Kidney (tissue), 14 donors: ENCODE measurements around the gene C16orf74. TPM values are rescaled to one million over a fixed set of nuclear protein-coding genes. Genes with fewer than 3 reads are reported as not detected.

Experiments
- DNase-seq, 5 donors: peaks; one replicate each; pipeline ENCODE4 v3.0.0-alpha.2; 2013 to 2020
- FAIRE-seq: peaks from 2 replicates; lab custom pipeline; 2012; peaks lifted over from hg19 to GRCh38; lab: Jason Lieb, UNC
- H3K27ac ChIP-seq, 2 donors: one replicate each; pipeline ENCODE4 v1.7.0; 2013; ENCODE audit warnings: low read depth in 2 of 2, low read length in 2 of 2, inconsistent platforms in 1 of 2
- H3K27me3 ChIP-seq: one replicate; pipeline ENCODE4 v1.7.1; 2013; ENCODE audit warnings: low read length, inconsistent platforms; ENCODE audit not compliant: control insufficient read depth, insufficient read depth
- H3K36me3 ChIP-seq, 3 donors: one replicate each; pipeline versions ENCODE4 v1.7.0 to v1.7.1; 2013; ENCODE audit warnings: low read length in 3 of 3, control low read depth in 1 of 3, inconsistent platforms in 1 of 3; ENCODE audit not compliant: insufficient read depth in 3 of 3, control insufficient read depth in 2 of 3
- H3K4me1 ChIP-seq, 3 donors: one replicate each; pipeline versions ENCODE4 v1.7.0 to v1.7.1; 2013; ENCODE audit warnings: low read length in 3 of 3, inconsistent platforms in 1 of 3, low read depth in 1 of 3; ENCODE audit not compliant: control insufficient read depth in 2 of 3, insufficient read depth in 2 of 3
- H3K4me3 ChIP-seq, 3 donors: one replicate each; pipeline versions ENCODE4 v1.7.0 to v1.8.1; 2013; ENCODE audit warnings: low read length in 3 of 3, control low read depth in 1 of 3, inconsistent platforms in 1 of 3
- H3K9ac ChIP-seq, 3 donors: one replicate each; pipeline versions ENCODE4 v1.7.0 to v1.7.1; 2013; ENCODE audit warnings: low read length in 3 of 3, control low read depth in 1 of 3, inconsistent platforms in 1 of 3
- H3K9me3 ChIP-seq, 3 donors: one replicate each; pipeline versions ENCODE4 v1.7.0 to v1.7.1; 2013; ENCODE audit warnings: low read length in 3 of 3, control low read depth in 1 of 3, inconsistent platforms in 1 of 3; ENCODE audit not compliant: control insufficient read depth in 2 of 3, insufficient read depth in 1 of 3
- CTCF ChIP-seq: IDR thresholded peaks from 3 replicates; pipeline ENCODE4 v1.5.1; 2012; ENCODE audit warnings: mild to moderate bottlenecking, moderate library complexity, borderline replicate concordance; ENCODE audit not compliant: insufficient read depth; ENCODE audit errors: extremely low read depth
- intact Hi-C: fragments of 100-400 bp; cut with DNase I; formaldehyde crosslinking; loops from one replicate; pipeline ENCODE4 v1.11.1; 2022
- polyA plus RNA-seq: library from polyadenylated mRNA; stranded (reverse); fragments of 350-450 nt; fragmentation: Illumina TruSeq; extraction: RNeasy Lipid Tissue Mini Kit (QIAGEN cat#74804); gene quantifications from one replicate; pipeline ENCODE4 v1.2.3, GENCODE V29; 2014; ENCODE audit warnings: low read depth, low replicate concordance; ENCODE audit not compliant: insufficient read depth
- total RNA-seq: library from RNA; stranded (reverse); fragmentation: NEBNext Ultra II Directional; extraction: Animal tissue kit (Norgen Biotek cat#: 25700); gene quantifications from one replicate; pipeline ENCODE4 v1.2.1, GENCODE V29; 2021
- donor health status: control.
- donor health status: control.
- donor health status: control.
- donor health status: control.
- donor health status: control.
- donor health status: DM: yes; HTN: yes; CAD: no.
- donor health status: Normal renal cell carcinoma (clear cell type).

The C16orf74 gene
- total and polyA plus RNA-seq, 2 donors from 2014 or later, result 3.5 to 4.6 TPM

DNA sequence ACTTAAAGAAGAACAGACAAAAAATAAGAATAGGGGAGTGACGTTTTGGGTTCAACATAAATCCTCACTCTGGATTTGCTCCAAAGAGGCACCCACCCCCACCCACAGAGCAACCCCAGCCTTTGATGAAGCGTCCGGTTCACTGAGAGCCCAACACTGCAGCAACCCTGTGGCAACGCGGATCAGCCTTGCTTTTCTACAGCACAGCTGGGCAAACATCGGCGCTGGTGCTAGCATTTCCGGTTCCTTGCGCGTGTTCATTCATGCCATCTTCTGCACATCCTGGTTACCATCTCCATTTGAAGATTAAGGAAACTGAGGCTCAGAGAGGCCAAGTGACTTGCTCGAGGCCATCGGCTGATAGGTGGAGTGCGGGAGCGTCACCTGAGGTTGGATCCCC is 53.5 kb downstream of the C16orf74 start:
- FAIRE-seq (no peak), DNase-seq (no peak)
- Histone ChIP-seq H3K27me3 (no peaks in the 10 kb centered on the region), H3K4me3 (no peak overlapping the region), H3K9ac (no peak overlapping the region), H3K27ac (no peak overlapping the region), H3K4me1 (no peaks in the 10 kb centered on the region), H3K36me3 (no peaks in the 10 kb centered on the region), H3K9me3 (no peaks in the 10 kb centered on the region)
- TF ChIP-seq CTCF, result no peak
- intact Hi-C loops, result no loop called here

DNA sequence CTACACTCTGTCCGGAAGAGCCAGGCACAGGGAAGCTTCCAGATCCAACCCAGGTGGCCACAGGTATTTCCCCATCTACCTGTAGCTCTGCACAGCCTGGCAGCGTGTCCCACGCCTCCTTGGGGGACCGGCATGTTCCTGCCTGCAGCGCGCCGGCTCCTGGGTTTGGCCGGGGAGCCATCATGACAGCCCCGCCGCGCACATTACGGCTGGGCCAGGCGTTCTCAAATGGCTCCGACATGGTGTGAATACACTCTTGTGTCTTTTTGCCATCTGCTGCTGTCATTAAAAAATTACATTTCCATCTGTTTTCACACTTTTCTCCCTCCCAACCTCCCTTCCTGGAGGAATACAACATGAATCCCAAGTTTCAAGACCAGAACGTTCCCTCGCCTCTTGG is 54.1 kb downstream of the C16orf74 start:
- DNase-seq (no peak), FAIRE-seq (no peak)
- Histone ChIP-seq H3K9ac (no peak overlapping the region), H3K36me3 (no peaks in the 10 kb centered on the region), H3K27ac (no peak overlapping the region), H3K9me3 (no peaks in the 10 kb centered on the region), H3K27me3 (no peaks in the 10 kb centered on the region), H3K4me1 (no peaks in the 10 kb centered on the region), H3K4me3 (no peak overlapping the region)
- TF ChIP-seq CTCF, result no peak
- intact Hi-C loops, result no loop called here

DNA sequence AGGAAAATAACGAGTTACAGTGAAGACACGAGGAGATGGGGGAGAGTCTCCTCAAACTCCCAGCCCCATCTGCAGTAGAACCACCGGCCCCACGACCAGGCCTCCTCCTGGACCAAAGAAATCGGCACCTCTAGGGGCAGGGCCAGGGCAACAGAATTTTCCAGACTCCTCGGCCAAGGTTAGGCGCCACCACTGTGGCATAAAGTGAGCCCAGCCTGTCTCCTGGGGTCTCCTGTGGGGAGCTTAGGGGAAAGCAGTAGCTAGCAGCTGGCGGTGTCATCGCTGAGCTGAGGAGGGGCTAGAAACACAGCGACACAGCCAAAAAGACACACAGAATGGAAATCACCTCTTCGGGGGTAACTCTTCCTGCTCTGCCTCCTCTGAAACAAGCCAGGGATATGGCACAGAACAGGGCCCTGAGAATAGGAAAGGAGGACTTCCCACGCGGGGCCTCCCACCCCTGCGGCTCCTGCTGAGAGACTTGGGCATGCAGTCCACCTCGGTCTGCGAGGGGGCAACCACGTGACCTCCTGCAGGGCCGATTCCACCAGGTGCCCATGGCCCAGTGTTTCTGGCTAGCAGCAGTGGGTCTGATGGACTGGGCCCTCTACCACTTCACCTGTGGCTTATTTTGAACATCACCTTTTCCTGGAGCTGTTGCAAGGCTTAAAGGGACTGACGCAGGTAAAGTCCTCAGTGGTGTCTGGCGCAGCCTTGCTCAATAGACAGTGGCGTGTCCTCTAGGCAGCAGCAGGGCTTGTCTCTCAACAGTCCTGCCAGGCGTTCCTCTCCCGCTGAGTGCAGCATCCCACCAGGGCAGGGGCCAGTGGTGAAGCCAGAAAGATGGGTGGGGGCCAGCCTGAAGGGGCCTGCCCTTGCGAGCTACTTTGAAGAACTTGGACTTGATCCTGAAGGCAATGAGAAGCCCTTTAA is 55.4 kb downstream of the C16orf74 start:
- H3K36me3 ChIP-seq, result no peaks in the 10 kb centered on the region
- TF ChIP-seq CTCF, result no peak
- no peak for FAIRE-seq

More for the DNA sequence above, 55.4 kb downstream of the C16orf74 start:
- Histone ChIP-seq H3K4me1 (no peaks in the 10 kb centered on the region), H3K9me3 (no peaks in the 10 kb centered on the region), H3K27ac (no peak overlapping the region), H3K4me3 (no peak overlapping the region), H3K27me3 (no peaks in the 10 kb centered on the region), H3K9ac (no peak overlapping the region)
- intact Hi-C loops, result no loop called here
- DNase-seq, result no peak
